Liver (tissue), 9 donors: ENCODE data around the gene SORCS2. TPM values are rescaled to one million over a fixed set of nuclear protein-coding genes. Genes with fewer than 3 reads are reported as not detected.

Experiments used
- DNase-seq: peaks from one replicate; pipeline ENCODE4 v3.0.0-alpha.2; 2017; ENCODE audit warnings: low spot score
- H3K27ac ChIP-seq, 2 donors: one replicate each; pipeline ENCODE4 v1.7.0; 2013; ENCODE audit warnings: inconsistent platforms in 2 of 2, low read length in 2 of 2, control low read depth in 1 of 2, low read depth in 1 of 2, mild to moderate bottlenecking in 1 of 2
- H3K27me3 ChIP-seq, 4 donors: one replicate each; pipeline versions ENCODE4 v1.6.1 to v1.7.0; 2013; ENCODE audit warnings: low read length in 3 of 4, inconsistent platforms in 1 of 4, mild to moderate bottlenecking in 1 of 4, moderate library complexity in 1 of 4; ENCODE audit not compliant: control insufficient read depth in 4 of 4, insufficient read depth in 4 of 4
- H3K36me3 ChIP-seq, 4 donors: one replicate each; pipeline versions ENCODE4 v1.6.1 to v1.7.0; 2013; ENCODE audit warnings: low read length in 3 of 4, mild to moderate bottlenecking in 3 of 4, low read depth in 1 of 4, moderate library complexity in 1 of 4; ENCODE audit not compliant: control insufficient read depth in 4 of 4, insufficient read depth in 3 of 4
- H3K4me1 ChIP-seq, 4 donors: one replicate each; pipeline versions ENCODE4 v1.6.1 to v1.7.0; 2013; ENCODE audit warnings: low read length in 3 of 4, mild to moderate bottlenecking in 3 of 4, moderate library complexity in 1 of 4; ENCODE audit not compliant: control insufficient read depth in 4 of 4, insufficient read depth in 4 of 4
- H3K4me3 ChIP-seq, 3 donors: one replicate each; pipeline versions ENCODE4 v1.6.1 to v1.7.0; 2013; ENCODE audit warnings: low read length in 3 of 3, control low read depth in 1 of 3, low read depth in 1 of 3, mild to moderate bottlenecking in 1 of 3
- H3K9ac ChIP-seq, 2 donors: one replicate each; pipeline ENCODE4 v1.7.0; 2013; ENCODE audit warnings: low read length in 2 of 2, mild to moderate bottlenecking in 2 of 2, moderate library complexity in 2 of 2, control low read depth in 1 of 2, low read depth in 1 of 2
- H3K9me3 ChIP-seq, 4 donors: one replicate each; pipeline versions ENCODE4 v1.6.1 to v1.7.0; 2013; ENCODE audit warnings: low read length in 3 of 4; ENCODE audit not compliant: control insufficient read depth in 4 of 4
- EGR1 ChIP-seq, 2 donors: IDR thresholded peaks; 2 replicates each; pipeline ENCODE4 v1.6.1; 2016 to 2018; ENCODE audit warnings: antibody characterized with exemption in 2 of 2, low read depth in 2 of 2
- FOXA2 ChIP-seq: IDR thresholded peaks from 2 replicates; pipeline ENCODE4 v1.6.1; 2016; ENCODE audit warnings: antibody characterized with exemption
- HNF4A ChIP-seq, 2 donors: conservative IDR thresholded peaks; 2 replicates each; pipeline ENCODE4 v1.6.1; 2016; ENCODE audit warnings: antibody characterized with exemption in 2 of 2, mild to moderate bottlenecking in 2 of 2
- HNF4G ChIP-seq: IDR thresholded peaks from 2 replicates; pipeline ENCODE4 v1.6.1; 2016; ENCODE audit warnings: antibody characterized with exemption
- JUND ChIP-seq, 2 donors: IDR thresholded peaks; 2 replicates each; pipeline ENCODE4 v1.6.1; 2016; ENCODE audit warnings: antibody characterized with exemption in 2 of 2
- NR2F2 ChIP-seq: IDR thresholded peaks from 2 replicates; pipeline ENCODE4 v1.6.1; 2016; ENCODE audit warnings: antibody characterized with exemption
- RAD21 ChIP-seq, 2 donors: IDR thresholded peaks; 2 replicates each; pipeline ENCODE4 v1.6.1; 2016; ENCODE audit warnings: antibody characterized with exemption in 2 of 2, mild to moderate bottlenecking in 2 of 2
- RXRA ChIP-seq, 2 donors: IDR thresholded peaks; 2 replicates each; pipeline ENCODE4 v1.6.1; 2017 to 2018; ENCODE audit warnings: antibody characterized with exemption in 2 of 2, mild to moderate bottlenecking in 1 of 2
- SP1 ChIP-seq: IDR thresholded peaks from 2 replicates; pipeline ENCODE4 v1.6.1; 2018; ENCODE audit warnings: antibody characterized with exemption, mild to moderate bottlenecking
- YY1 ChIP-seq: IDR thresholded peaks from 2 replicates; pipeline ENCODE4 v1.6.1; 2016; ENCODE audit warnings: antibody characterized with exemption, mild to moderate bottlenecking
- WGBS: extraction: QIAGEN DNeasy Blood & Tissue Kit; methylation state at CpG from one replicate; pipeline ENCODE4 v1.1.7; 2013; 5-methylcytosine and 5-hydroxymethylcytosine counted together
- polyA plus RNA-seq, 2 donors: library from polyadenylated mRNA; stranded (reverse) in 1 of 2; unstranded in 1 of 2; fragments of 200-250 nt in 1 of 2; fragments of >200 nt in 1 of 2; fragmentation: Nextera tagmentation in 1 of 2; extraction: Ambion mirVana in 1 of 2; gene quantifications; one replicate each; pipeline versions ENCODE4 v1.2.1 to v1.2.3, GENCODE V29; 2013 to 2015
- total RNA-seq, 2 donors: library from RNA; depleted of rRNA; stranded (reverse); fragments of >200 nt; gene quantifications; one replicate each; pipeline ENCODE4 v1.2.3, GENCODE V29; 2014
- TF ChIP-seq, protein P1 (sequence below): IDR thresholded peaks from 2 replicates; pipeline ENCODE4 v1.6.1; 2016; ENCODE audit warnings: antibody characterized with exemption
- TF ChIP-seq, protein P2 (sequence below): fragments of 150-350 bp; IDR thresholded peaks from 2 replicates; pipeline ENCODE4 v1.5.1; 2017; ENCODE audit warnings: improper control_type of control experiment, low read depth, low read length; ENCODE audit not compliant: missing input control
- TF ChIP-seq, protein P3 (sequence below): IDR thresholded peaks from 2 replicates; pipeline ENCODE4 v1.6.1; 2016; ENCODE audit warnings: antibody characterized with exemption
- TF ChIP-seq, protein P4 (sequence below): IDR thresholded peaks from 2 replicates; pipeline ENCODE4 v1.6.1; 2016; ENCODE audit warnings: antibody characterized with exemption
- TF ChIP-seq, protein P5 (sequence below): IDR thresholded peaks from 2 replicates; pipeline ENCODE4 v1.6.1; 2016; ENCODE audit warnings: antibody characterized with exemption, mild to moderate bottlenecking
- donor health status: healthy.
- donor health status: healthy.
- donor health status: healthy.
- donor health status: healthy.
- donor health status: healthy.

SORCS2 gene
- total and polyA plus RNA-seq, 4 donors: 0.10 to 1.4 (median 0.92) TPM

DNA sequence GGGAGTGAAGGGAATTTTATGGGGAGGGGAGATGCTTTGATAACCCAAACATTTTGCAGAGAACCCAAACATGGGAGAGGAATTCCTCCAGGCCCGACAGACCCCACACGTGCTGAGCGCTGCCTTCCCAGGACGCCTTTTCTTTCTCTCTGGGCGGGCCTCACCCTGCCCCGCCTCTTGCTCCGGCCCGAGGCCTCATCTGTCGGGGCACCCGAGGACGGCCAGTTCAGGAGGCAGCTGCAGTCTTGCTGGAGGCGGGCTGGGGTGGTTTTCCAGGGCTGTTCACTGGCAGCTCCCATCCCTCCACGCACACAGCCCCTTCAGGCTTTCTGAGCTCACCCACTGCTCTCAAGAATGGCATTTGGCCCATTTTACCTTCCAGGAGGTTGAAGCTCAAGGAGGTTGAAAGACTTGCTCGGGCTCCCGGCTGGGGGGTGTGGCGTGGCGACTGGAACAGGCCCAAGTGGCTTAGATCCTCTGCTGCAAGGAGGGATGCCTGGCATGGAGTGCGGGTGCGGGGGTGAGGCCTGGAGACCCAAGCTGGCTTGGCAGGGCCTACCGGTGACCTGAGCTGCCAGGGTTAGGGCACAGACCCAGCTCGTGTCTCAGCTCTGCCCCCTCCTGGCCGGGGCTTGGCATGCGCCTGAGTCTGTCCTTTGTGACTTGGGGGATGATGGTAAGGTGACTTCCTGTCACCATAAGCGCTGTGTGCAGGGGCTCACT is 143.2 kb downstream of the SORCS2 start:
- DNase-seq: peak; percentile 71
- H3K4me1 ChIP-seq: peaks cover 0 to 13% (median 5%) of the 10 kb centered on the region in 4 donors
- H3K9ac ChIP-seq: no peak overlapping the region
- no peaks in the 10 kb centered on the region for H3K36me3 ChIP-seq
- TF ChIP-seq SP1: no peak
- TF ChIP-seq RXRA (IDR thresholded peaks at IDR 0.05): peak in 1 of 2 donors; percentile 44
- no peak for TF ChIP-seq NR2F2
- TF ChIP-seq, protein P1, sequence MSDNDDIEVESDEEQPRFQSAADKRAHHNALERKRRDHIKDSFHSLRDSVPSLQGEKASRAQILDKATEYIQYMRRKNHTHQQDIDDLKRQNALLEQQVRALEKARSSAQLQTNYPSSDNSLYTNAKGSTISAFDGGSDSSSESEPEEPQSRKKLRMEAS: no peak
- TF ChIP-seq, protein P2, sequence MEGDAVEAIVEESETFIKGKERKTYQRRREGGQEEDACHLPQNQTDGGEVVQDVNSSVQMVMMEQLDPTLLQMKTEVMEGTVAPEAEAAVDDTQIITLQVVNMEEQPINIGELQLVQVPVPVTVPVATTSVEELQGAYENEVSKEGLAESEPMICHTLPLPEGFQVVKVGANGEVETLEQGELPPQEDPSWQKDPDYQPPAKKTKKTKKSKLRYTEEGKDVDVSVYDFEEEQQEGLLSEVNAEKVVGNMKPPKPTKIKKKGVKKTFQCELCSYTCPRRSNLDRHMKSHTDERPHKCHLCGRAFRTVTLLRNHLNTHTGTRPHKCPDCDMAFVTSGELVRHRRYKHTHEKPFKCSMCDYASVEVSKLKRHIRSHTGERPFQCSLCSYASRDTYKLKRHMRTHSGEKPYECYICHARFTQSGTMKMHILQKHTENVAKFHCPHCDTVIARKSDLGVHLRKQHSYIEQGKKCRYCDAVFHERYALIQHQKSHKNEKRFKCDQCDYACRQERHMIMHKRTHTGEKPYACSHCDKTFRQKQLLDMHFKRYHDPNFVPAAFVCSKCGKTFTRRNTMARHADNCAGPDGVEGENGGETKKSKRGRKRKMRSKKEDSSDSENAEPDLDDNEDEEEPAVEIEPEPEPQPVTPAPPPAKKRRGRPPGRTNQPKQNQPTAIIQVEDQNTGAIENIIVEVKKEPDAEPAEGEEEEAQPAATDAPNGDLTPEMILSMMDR: peak; percentile 58
- TF ChIP-seq, protein P3, sequence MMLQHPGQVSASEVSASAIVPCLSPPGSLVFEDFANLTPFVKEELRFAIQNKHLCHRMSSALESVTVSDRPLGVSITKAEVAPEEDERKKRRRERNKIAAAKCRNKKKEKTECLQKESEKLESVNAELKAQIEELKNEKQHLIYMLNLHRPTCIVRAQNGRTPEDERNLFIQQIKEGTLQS: no peak
- TF ChIP-seq, protein P4, sequence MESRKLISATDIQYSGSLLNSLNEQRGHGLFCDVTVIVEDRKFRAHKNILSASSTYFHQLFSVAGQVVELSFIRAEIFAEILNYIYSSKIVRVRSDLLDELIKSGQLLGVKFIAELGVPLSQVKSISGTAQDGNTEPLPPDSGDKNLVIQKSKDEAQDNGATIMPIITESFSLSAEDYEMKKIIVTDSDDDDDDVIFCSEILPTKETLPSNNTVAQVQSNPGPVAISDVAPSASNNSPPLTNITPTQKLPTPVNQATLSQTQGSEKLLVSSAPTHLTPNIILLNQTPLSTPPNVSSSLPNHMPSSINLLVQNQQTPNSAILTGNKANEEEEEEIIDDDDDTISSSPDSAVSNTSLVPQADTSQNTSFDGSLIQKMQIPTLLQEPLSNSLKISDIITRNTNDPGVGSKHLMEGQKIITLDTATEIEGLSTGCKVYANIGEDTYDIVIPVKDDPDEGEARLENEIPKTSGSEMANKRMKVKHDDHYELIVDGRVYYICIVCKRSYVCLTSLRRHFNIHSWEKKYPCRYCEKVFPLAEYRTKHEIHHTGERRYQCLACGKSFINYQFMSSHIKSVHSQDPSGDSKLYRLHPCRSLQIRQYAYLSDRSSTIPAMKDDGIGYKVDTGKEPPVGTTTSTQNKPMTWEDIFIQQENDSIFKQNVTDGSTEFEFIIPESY: no peak
- TF ChIP-seq EGR1 (IDR thresholded peaks at IDR 0.05; ENCODE audit: low read depth in 2 of 2): no peak
- TF ChIP-seq, protein P5, sequence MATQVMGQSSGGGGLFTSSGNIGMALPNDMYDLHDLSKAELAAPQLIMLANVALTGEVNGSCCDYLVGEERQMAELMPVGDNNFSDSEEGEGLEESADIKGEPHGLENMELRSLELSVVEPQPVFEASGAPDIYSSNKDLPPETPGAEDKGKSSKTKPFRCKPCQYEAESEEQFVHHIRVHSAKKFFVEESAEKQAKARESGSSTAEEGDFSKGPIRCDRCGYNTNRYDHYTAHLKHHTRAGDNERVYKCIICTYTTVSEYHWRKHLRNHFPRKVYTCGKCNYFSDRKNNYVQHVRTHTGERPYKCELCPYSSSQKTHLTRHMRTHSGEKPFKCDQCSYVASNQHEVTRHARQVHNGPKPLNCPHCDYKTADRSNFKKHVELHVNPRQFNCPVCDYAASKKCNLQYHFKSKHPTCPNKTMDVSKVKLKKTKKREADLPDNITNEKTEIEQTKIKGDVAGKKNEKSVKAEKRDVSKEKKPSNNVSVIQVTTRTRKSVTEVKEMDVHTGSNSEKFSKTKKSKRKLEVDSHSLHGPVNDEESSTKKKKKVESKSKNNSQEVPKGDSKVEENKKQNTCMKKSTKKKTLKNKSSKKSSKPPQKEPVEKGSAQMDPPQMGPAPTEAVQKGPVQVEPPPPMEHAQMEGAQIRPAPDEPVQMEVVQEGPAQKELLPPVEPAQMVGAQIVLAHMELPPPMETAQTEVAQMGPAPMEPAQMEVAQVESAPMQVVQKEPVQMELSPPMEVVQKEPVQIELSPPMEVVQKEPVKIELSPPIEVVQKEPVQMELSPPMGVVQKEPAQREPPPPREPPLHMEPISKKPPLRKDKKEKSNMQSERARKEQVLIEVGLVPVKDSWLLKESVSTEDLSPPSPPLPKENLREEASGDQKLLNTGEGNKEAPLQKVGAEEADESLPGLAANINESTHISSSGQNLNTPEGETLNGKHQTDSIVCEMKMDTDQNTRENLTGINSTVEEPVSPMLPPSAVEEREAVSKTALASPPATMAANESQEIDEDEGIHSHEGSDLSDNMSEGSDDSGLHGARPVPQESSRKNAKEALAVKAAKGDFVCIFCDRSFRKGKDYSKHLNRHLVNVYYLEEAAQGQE: no peak
- peak; percentile 62 to 81 for TF ChIP-seq RAD21 (IDR thresholded peaks at IDR 0.05)
- 67% methylated on average over 24 of the region's 24 CpGs for WGBS
- H3K27ac ChIP-seq: no peak overlapping the region
- H3K4me3 ChIP-seq: no peak overlapping the region
- H3K27me3 ChIP-seq: no peaks in the 10 kb centered on the region
- H3K9me3 ChIP-seq: no peaks in the 10 kb centered on the region

DNA sequence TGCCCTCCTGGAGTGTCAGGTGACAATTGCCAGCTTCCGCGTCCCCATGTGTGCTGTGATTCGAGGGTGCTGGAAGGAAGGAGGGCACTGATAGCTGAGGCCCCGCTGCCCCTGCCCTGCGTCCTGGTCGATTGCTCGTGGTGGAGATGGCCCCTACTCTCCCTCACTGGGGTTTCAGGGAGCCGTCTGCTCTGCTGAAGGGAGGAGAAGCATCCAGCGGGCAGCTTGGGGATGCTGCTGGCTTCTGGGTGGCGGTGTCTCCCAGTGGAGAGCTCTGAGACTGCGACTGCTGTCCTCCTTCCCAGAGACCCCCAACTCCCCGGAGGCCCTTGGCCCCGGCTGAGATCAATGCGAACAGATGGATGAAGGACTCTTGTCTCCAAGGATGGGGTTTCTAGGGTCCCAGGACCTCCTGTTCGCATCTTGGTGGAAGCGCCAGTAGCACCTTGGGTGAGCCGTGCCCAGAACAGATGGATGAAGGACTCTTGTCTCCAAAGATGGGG is 143.8 kb downstream of the SORCS2 start:
- WGBS: 82% methylated on average over 17 of the region's 17 CpGs

More for the DNA sequence above, 143.8 kb downstream of the SORCS2 start:
- DNase-seq: no peak
- Histone ChIP-seq H3K4me1 (peaks cover 0 to 13% (median 5%) of the 10 kb centered on the region in 4 donors), H3K9me3 (no peaks in the 10 kb centered on the region), H3K9ac (no peak overlapping the region), H3K27ac (no peak overlapping the region), H3K36me3 (no peaks in the 10 kb centered on the region), H3K4me3 (no peak overlapping the region), H3K27me3 (no peaks in the 10 kb centered on the region)
- TF ChIP-seq YY1 (no peak), NR2F2 (no peak), JUND (IDR thresholded peaks at IDR 0.05) (no peak), FOXA2 (no peak), RAD21 (IDR thresholded peaks at IDR 0.05) (no peak), HNF4G (no peak), EGR1 (IDR thresholded peaks at IDR 0.05; ENCODE audit: low read depth in 2 of 2) (no peak), SP1 (no peak), RXRA (IDR thresholded peaks at IDR 0.05) (no peak), HNF4A (conservative IDR thresholded peaks at IDR 0.05) (no peak)
- TF ChIP-seq, protein P4: no peak
- TF ChIP-seq, protein P5: no peak
- TF ChIP-seq, protein P3: no peak
- TF ChIP-seq, protein P1: no peak
